ENCODE data around the gene IL25.
"Not testable (repeated sequence)": the region's sequence is repeated elsewhere in the genome, so short reads cannot be mapped to it uniquely, and the experiment has no call there.

The IL25 gene

DNA sequence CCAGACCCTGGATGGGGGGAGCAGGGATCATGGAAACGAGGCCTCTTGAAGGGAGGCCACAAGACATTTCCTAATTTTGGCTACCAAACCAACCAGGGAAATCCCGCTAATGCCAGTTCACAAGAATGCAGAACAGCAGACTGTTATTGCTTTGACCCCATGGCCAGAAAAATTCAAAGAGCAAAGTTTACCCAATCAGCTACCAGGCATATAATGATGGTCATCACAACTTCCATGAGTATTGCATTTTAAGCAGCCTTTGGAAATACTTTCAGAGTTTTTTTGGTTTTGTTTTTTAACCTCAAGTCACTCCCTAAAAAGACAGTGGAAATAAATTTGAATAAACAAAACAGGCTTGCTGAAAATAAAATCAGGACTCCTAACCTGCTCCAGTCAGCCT is at the start of gene IL25:
TSS of gene IL25 (plus strand) at position 301 of the 400 bp plus-strand sequence.
- no peak for DNase-seq

DNA sequence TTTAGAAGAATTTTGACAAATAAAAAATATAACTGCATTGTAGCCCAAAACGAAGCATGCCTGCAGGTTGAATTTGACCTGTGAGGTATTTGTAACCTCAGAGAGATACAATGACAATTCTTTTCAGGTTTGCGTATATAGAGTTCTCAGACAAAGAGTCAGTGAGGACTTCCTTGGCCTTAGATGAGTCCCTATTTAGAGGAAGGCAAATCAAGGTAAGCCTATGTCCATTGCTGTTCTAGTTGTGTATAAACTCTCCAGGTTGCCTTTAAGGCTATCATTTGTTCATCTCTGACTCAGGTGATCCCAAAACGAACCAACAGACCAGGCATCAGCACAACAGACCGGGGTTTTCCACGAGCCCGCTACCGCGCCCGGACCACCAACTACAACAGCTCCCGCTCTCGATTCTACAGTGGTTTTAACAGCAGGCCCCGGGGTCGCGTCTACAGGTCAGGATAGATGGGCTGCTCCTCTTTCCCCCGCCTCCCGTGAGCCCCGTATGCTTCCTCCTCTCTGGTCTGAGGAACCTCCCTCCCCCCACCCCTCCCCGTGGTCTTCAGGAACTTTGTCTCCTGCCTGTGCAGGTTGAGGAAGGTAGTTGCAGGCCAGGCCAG is 48.7 kb upstream of the IL25 start:
- DNase-seq, result no peak

DNA sequence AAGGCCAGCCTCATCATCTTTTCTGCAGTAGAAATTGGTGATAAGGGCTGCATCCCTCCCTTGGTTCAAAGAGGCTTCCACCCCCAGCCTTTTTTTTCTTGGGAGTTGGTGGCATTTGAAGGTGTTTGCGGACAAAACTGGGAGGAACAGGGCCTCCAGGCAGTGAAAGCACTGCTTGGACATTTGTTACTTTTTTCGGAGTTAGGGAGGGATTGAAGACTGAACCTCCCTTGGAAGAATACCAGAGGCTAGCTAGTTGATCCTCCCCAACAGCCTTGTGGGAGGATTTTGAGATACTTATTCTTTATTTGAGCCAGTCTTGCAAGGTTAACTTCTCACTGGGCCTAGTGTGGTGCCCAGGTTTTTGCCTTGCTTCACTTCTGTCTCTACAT is 48.2 kb upstream of the IL25 start:
- no peak for DNase-seq

DNA sequence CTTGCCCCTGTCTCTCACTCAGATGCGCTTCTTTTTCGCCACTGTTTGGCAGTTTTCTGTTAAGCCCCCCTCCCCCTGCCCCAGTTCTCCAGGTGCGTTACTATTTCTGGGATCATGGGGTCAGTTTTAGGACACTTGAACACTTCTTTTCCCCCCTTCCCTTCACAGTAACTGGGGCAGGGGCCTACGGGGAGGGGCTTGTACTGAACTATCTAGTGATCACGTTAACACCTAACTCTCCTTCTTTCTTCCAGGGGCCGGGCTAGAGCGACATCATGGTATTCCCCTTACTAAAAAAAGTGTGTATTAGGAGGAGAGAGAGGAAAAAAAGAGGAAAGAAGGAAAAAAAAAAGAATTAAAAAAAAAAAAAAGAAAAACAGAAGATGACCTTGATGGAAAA is 47.6 kb upstream of the IL25 start:
- DNase-seq, result no peak

DNA sequence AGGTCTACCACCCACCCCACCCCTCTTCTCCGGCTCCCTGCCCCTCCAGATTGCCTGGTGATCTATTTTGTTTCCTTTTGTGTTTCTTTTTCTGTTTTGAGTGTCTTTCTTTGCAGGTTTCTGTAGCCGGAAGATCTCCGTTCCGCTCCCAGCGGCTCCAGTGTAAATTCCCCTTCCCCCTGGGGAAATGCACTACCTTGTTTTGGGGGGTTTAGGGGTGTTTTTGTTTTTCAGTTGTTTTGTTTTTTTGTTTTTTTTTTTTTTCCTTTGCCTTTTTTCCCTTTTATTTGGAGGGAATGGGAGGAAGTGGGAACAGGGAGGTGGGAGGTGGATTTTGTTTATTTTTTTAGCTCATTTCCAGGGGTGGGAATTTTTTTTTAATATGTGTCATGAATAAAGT is 46.9 kb upstream of the IL25 start:
- DNase-seq, result not testable (repeated sequence)

DNA sequence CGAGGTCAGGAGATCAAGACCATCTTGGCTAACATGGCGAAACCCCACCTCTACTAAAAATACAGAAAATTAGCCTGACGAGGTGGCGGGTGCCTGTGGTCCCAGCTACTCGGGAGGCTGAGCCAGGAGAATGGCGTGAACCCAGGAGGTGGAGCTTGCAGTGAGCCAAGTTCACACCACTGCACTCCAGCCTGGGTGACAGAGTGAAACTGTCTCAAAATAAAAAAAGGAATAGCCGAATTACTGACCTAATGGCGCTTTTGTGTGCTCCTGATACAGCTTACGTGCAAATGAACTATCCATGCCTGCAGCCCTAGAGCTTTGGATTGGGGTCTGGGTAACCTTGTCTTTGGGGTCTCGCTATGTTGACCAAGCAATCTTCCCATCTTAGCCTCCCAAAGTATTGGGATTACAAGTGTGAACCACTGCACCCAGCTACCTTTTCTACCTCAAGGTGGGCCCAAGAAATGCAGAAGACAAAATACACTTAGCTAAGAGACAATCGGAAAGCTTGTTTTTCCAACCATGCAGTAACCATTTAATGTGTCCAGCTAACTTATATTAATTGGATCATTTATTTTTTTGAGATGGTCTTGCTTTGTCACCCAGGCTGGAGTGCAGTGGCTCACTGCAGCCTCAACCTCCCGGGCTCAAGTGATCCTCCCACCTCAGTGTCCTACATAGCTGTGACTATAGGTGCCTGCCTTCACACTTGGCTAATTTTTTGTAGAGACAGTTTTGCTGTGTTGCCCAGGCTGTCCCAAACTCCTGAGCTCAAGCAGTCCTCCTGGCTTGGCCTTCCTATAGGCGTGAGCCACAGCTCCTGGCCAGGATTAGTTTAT is 45.9 kb upstream of the IL25 start:
- no peak for DNase-seq

DNA sequence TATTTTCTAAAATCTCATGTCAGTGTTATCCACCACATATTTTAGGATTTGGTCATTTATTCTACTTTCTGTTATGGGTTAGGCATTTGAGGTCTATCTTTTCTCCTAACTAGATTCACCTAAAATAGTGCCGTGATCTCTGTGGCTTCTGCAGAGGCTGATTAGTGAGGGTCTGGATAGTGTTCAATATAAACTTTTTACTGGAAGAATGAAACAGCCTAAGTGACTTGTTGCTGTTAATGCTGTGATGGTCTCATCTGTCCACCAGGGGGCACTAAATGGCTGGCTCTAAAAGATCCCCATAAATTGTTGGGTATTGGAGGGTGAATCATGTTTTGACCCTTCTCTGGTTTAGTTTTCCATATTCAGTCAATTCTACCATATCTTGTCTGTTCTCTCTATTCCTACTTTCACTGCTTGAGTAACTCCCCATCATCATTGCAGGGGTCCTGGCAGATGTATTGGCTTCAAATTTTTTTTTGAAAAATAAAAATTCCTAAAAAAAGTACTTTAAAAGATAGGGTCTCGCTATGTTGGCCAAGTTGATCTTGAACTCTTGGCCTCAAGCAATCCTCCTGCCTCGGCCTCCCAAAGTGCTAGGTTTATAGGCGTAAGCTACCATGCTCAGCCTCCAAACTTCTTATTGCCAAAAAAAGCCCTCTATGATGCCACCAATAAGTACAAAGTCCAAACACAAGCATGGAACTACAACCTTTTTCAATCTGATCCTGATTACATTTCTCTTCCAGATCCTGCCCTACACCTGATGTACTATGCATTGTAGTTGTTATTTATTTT is 44.5 kb upstream of the IL25 start:
- peak; percentile 70 for DNase-seq

DNA sequence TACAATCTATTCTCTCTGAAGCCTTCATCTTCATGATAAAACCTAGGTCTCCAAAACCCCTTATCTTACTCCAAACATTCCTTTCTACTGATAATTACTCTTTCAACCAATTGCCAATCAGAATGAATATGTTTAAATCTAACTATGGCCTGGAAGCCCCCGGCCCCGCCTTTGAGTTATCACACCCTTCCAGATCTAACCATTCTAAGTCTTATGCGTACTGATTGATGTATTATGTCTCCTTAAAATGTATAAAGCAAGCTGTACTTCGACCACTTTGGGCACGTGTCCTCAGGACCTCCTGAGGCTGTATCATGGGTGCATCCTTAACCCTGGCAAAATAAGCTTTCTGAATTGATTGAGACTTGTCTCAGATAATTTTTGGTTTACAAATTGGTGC is 37.0 kb upstream of the IL25 start:
- no peak for DNase-seq

DNA sequence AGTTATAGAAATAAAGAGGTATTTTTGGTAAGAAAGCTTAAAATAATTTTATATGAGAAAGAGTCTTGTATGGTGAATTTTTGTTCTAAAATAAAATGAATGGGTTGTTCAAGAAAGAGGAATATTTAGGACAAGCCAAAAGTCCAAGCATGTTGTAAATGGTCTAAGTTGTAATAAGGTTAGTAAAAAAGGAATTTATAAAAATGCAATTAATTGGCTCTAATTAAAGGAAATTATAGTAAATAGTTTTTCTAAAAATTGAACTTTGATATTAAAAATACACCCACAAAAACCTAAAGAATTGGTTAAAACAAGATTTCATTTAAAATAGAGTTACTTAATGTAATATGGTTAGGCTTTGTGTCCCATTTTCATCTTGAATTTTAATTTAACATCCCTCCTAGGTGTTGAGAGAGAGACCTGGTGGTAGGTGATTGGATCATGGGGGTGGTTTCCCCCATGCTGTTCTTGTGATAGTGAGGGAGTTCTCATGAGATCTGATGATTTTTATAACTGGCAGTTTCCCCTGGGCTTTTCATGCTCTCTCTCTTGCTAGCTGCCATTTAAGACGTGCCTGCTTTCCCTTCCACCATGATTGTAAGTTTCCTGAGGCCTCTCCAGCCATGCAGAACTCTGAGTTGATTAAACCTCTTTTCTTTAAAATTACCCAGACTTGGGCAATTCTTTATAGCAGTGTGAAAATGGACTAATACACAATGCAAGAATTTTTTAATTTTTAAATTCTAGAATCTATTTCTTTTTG is 32.9 kb upstream of the IL25 start:
- DNase-seq, result no peak

DNA sequence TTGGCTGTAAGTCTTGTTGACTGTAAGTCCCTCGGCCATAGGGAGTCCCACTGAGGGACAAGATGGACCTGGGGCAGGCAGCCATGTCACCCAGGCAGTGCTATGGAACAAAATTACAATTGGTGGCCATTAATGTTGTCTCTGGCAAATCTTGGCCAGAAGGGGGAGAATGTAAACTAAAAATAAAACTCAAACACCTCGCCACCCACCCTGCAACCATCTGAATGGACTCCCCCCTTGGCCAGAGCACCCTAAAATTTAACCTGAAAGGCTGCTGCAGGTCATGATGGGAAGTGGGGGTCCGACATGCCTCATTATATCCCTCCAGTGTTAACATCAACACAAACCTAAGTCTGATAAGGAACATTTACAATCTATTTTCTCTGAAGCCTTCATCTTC is 28.1 kb upstream of the IL25 start:
- no peak for DNase-seq

DNA sequence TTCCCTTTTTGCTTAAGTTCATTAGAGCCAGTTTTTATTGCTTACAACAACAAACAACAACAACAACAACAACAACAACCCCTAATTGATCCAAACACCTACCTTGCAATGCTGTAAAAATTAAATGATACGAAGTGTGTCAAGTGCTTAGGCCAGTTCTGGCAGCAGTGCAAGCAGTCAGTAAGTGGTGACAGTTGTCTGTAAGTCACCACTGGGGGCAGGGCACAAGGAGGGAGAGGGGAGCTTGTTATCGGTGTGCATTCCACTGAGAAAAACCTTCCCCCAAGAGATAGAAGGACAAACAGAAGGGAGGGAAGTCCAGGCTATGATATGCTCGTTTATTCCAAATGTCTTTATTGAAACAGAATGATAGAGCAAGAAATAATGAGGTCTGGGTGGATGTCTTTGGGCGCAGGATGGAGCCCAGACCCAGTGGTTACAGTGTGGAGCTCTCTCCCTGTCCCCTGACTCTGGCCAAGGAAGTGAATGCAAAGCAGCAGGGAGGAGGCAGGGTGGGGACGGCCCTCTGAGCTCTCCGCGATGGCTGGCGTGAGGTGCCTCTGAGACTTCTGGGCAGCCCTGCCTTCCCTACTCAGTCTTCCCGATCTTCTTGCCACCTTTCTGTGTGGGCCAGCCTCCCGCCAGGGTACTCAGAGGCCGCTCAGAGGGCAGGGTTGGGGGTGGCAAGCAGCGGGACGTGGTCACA is 26.5 kb upstream of the IL25 start:
- no peak for DNase-seq

DNA sequence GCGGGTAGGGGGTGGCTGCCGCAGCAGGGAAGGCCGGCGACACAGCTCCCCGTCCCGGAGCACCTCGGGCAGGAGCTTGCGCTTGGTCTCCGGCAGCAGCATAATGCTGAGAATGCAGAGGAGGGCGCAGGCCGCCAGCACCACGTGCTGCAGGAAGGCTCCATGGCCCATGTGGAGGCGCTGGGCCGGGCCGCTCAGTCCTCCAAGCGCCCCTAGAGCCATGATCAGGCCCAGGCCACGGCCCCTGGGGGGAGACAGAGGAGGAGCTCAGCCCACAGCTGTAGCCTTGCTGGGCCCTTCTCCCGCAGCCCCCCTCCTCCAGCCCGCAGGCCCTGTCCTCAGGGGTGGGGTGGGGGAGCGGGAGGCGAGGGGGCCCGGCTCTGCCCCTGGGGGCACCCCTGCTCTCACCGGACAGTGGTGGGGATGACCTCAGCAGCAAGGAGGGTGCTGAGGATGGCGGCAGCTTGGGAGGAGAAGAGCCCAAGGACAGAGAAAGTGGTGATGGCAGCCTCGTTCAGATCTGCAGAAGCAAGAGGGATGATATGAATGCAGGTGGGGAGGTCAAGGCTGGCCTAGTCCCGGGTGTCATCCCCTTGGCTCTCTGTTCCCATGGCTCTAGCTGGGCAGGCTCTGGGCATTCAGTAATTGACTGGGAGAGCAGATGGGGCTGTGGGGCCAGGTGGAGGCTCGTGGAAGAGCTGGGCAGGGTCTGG is 25.8 kb upstream of the IL25 start:
- no peak for DNase-seq

DNA sequence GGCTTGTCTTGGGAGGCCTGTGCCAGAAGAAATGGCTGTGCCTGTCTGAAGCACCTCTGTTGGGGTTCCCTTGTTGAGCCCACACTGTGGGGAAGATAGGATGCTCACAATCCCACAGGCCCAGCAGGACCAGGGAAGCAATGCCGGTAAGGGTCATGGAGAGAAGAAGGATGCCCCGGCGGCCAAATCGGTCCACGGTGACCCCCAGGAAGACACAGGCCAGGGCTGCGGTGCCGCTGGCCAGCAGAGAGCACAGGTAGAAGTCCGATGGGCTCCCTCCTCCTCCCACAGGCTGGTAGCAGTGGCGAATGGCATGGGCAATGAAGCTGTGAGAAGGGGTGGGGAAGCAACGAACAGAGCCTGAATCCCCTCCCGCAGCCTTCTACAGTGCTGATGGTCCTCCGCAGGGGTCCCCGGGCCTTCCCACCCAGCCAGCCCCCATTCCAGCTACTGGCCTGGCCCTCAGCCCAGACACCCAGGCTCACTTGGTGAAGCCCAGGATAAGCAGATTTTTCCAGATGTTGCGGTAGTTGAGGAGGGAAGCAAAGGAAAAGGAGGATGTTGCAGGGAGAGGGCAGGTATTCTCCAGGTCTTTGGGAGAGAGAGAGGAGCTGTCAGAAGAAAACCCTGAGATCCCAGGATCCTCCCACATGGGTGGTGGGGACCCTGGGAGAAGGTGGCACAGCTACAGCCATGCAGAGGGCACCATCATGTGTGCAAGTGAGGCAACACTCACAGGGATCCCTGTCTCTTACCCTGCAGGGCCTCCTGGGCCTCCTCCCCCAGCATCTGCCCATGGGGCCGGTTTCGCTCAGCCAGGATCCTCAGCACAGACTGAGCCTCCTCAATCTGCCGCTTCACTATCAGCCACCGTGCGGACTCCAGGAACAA is 25.0 kb upstream of the IL25 start:
- no peak for DNase-seq

DNA sequence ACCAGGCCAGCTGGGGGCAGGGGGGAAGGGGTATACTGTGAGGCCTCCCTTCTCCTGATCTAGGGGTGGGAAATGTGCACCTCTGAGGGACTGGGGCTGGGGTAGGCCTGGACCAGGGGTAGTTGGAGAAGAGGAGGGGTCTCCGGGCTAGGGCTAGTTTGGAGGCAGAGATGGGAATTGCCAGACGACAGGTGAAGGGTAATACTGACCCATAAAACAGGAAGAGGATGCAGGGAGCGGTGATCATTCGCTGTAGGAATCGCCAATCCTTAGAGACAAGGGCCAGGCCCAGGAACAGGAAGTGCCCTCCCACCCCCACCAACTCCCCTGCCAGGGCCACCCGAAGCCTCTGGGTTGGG is 24.3 kb upstream of the IL25 start:
- DNase-seq, result no peak

DNA sequence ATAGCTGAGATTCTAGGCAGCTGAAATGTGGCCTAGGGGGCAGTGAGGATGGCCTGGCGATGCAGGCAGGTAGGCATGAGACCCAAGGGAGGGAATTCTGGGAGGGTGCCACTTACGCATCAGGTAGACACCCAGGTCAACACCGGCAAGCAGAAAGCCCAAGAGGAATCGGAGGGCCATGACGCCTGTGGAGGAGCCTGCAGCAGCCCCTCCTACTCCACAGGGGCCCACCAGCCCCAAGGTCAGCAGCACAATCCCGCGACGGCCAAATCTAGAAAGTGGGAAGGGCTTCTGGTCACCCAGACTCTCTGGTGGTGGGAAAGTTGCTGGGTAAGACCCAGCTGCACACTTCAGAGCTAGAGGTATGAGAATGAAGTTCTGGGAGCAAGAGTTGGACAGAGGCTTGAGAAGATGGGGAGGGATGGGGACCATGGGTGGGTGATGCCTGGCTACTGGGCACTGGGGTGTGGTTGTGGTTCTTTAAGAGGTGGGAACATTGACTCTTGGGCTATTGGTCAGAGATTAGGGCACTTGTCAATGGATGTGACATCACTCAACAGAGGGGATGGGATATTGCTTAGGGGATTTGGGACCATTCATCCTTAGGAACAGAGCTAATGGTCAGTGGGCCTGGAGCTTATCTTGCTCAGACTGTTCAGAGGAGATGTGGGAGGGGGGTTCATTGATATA is 23.3 kb upstream of the IL25 start:
- DNase-seq, result no peak

DNA sequence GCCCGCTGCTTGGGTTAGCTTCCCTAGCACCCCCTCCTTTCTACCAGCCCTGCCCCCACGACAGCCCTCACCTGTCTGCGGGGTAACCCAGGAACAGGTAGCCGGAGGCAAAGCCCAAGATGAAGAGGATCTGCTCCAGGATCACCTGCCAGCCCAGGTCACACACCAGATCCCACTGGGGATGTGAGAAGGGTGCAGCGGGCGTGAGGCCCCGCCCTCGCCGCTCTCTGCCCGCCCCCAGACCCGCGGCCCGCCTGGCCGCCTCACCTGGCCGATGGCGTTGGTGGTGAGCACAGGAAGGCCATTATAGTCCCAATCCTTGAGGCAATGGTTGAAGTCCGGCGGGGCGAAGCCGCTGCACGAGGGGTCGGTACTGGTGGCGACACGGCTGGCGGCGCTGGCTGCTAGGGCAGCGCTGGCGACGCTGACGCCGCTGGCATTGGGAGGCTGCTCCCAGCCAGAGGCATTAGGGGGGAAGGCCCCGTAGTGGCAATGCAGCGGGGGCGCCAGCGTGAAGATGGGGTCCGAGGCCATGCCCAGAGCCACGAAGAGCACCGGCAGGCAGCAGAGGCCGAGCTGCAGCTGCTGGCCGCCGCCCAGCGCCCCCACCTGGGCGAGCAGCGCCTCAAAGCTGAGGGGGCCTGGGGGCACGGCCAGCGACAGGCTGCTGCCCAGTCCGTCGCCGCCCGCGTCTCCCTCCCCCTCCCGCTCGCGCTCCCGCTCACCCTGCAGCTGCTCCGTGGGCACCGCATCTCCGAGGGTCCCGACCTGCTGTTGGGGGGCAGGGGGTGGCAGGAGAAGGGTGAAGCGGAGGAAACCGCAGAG is 20.7 kb upstream of the IL25 start:
- DNase-seq, result no peak

DNA sequence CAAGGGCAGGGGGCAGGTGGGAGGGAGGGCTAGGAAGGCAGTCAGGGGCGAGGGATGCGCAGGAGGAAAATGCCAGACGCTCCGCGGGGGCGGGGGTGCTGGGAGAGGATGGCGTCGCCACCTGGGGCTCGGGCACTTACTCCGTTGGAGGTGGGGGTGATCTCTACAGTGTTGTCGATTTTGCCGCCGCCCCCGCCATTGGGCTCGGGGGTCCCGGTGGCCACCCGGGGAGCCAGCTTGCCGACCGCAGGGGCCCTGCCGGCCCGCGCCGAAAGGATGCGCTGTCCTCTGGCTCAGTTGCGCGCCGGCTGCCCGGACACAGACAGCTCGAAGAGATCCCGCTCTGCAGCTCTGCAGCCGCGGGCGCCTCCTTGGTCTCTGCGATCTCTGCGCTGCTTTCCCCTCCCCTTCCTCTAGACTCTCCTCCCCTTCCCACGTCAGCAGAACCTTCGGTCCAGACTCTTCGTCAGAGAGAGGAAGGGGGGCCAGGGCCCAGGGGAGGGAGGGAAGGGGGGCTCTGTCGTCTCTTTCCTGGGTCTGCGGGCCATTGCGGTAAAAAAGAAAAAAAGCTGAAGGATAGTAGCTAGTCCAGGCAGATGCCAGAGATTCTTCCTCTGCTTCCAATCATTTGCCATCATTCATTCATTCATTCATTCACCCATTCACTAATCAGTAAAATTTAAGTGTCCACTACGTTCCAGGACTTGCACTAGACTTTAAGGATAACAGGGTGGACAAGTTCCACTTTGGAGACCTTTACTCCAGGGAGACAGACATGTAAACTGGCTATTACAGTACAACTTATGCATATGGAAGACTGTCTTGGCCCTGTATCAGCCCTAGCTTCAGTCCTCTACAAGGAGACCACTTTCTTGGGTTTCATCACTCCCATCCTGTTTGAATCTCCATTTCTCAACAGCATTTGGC is 19.8 kb upstream of the IL25 start, which contains the start of gene SLC22A17:
TSS of gene SLC22A17 (minus strand) at position 382 of the 927 bp plus-strand sequence.
- no peak for DNase-seq

DNA sequence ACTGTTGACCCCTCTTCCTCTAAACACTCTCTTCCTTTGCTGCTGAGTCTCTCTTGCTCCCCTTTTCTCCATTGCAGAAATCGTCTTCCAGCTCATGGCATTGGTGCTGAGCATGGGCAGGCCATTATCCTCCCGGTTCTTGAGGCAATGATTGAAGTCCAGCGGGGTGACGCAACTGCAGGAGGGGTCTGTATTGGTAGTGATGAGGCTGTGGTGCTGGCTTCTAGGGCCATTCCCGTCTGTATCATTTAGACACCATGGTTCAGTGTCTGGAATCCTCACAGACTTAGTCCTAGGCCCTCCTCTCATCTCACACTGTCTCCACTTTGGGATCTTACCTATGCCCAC is 19.2 kb upstream of the IL25 start:
- DNase-seq, result no peak
